ENCODE measurements around the gene CCDC122. TPM values are rescaled to one million over a fixed set of nuclear protein-coding genes. Genes with fewer than 3 reads are reported as not detected.

Gene CCDC122
- total and polyA plus RNA-seq, 2 of the 8 experiments (the other 6 are each of a cell fraction or from before 2014, with no cell fraction given): 2.9 to 5.8 TPM

DNA sequence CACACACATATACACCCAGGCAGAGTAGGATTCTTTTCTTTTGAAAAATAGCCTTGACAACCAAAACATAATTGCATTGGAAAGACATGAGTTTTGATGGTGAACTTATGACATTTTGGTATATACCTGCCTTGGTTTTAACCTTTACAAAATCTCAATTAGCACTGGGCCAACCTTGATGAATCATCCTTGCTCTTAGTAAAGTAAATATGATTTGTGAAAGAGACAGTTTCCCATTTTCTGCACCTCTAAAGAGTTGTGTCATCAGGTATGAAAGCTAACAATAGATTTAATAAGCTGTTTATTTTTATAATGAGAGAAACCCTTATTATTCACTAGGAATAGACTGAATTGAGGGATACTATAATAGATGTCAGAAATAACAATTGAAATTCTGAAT is 77.0 kb downstream of the CCDC122 start:
- POLR2A ChIA-PET (ENCODE audit: partially characterized antibody): no interaction called here
- Histone ChIP-seq H2AK5ac (ENCODE audit: low read depth, low read length) (no peak overlapping the region), H3K79me2 (ENCODE audit: control insufficient read depth in 1 of 2, insufficient read depth in 2 of 2, low read length in 2 of 2) (no peaks in the 10 kb centered on the region), H3K27me3 (replicated peaks in 1 of 4; ENCODE audit: control insufficient read depth in 3 of 4, extremely low read depth in 1 of 4, insufficient read depth in 3 of 4, low read length in 3 of 4) (no peaks in the 10 kb centered on the region), H3K9me3 (ENCODE audit: insufficient read depth in 2 of 2, low read depth in 1 of 2, low read length in 1 of 2) (no peaks in the 10 kb centered on the region), H4K8ac (ENCODE audit: extremely low read depth, insufficient read depth, low read length) (no peak overlapping the region), H3K36me3 (ENCODE audit: control insufficient read depth in 2 of 4, insufficient read depth in 4 of 4, low read length in 3 of 4) (no peaks in the 10 kb centered on the region), H3K4me2 (ENCODE audit: insufficient read depth in 1 of 2, low read depth in 2 of 2, low read length in 2 of 2) (no peak overlapping the region), H2BK5ac (ENCODE audit: low read depth, low read length) (no peak overlapping the region), H3K14ac (ENCODE audit: insufficient read length) (no peak overlapping the region), H4K91ac (replicated peaks; ENCODE audit: insufficient read length, low read length) (no peak overlapping the region), H3K4me3 (ENCODE audit: extremely low read depth in 1 of 4, insufficient read depth in 2 of 4, low read depth in 3 of 4, low read length in 4 of 4) (no peak overlapping the region), H2AFZ (ENCODE audit: low read length) (no peak overlapping the region), H3K27ac (ENCODE audit: low read depth, low read length) (no peak overlapping the region), H3K9ac (replicated peaks in 1 of 4; ENCODE audit: extremely low read depth in 1 of 4, low read depth in 3 of 4, low read length in 3 of 4) (no peak overlapping the region), H3K18ac (ENCODE audit: extremely low read depth, low read length) (no peak overlapping the region), H4K5ac (ENCODE audit: insufficient read length, low read depth, low read length) (no peak overlapping the region), H3K4ac (replicated peaks; ENCODE audit: insufficient read length, low read depth, low read length) (no peak overlapping the region), H4K20me1 (replicated peaks in 1 of 2; ENCODE audit: control insufficient read depth in 1 of 2, insufficient read depth in 2 of 2, low read length in 2 of 2) (no peaks in the 10 kb centered on the region), H3K56ac (replicated peaks; ENCODE audit: insufficient read length, low read depth, low read length) (no peak overlapping the region), H2BK12ac (ENCODE audit: low read depth, low read length) (no peak overlapping the region), H3K79me1 (ENCODE audit: low read depth, low read length) (no peaks in the 10 kb centered on the region), H2BK120ac (replicated peaks; ENCODE audit: low read depth, low read length) (no peak overlapping the region), H3K23ac (ENCODE audit: insufficient read length) (no peak overlapping the region), H2BK20ac (ENCODE audit: low read length) (no peak overlapping the region), H2BK15ac (ENCODE audit: low read length) (no peak overlapping the region), H3K23me2 (ENCODE audit: low read depth, low read length) (no peaks in the 10 kb centered on the region), H3K4me1 (replicated peaks in 1 of 4; ENCODE audit: control insufficient read depth in 3 of 4, insufficient read depth in 4 of 4, low read length in 3 of 4) (peaks cover 6 to 10% (median 8%) of the 10 kb centered on the region in 4 experiments; a peak in 6 of 7 replicates)
- CTCF ChIA-PET (ENCODE audit: partially characterized antibody): interaction anchor here (1.0 to 1.1 kb wide), 2 partner anchors 170 to 499 kb away, joined by 4 to 5 read pairs; no protein-coding TSS in a partner anchor
- DNase-seq (ENCODE audit: low read depth in 1 of 2, low spot score in 2 of 2) (no peak), FAIRE-seq (no peak)
- TF ChIP-seq GTF2F1 (IDR thresholded peaks at IDR 0.05; ENCODE audit: borderline replicate concordance, low read depth, low read length): no peak
